ENCODE results near the gene HMOX2. TPM values are rescaled to one million over a fixed set of nuclear protein-coding genes. Genes with fewer than 3 reads are reported as not detected.

The HMOX2 gene
- total and polyA plus RNA-seq, 9 donors = 25.0 to 73.3 (median 31.6) TPM

DNA sequence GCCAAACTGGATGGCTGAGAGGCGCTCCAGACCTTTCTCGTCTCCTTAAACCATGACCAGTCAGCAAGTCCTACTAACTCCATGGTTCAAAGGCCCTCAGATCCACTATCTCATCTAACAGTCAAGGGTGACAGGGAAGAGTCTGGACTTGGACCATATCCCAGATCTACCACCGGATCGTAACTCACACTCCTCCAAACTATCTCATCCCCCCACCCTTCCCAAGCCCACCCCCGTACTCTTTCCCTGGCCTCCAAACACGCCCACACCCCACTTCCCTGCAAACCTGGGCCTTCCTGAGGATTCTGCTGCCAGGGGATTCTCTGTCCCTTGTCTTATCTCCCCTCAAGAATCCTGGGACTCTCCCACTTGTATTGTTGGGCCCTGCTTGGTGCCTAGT is 57.3 kb downstream of the HMOX2 start:
- WGBS, 3 donors = 68 to 77% (median 71%) methylated on average over 6 of the region's 6 CpGs
- H3K36me3 ChIP-seq = no peaks in the 10 kb centered on the region
- DNase-seq = no peak
- intact Hi-C loops (cut with DNase I) = no loop called here
- no peaks in the 10 kb centered on the region for H3K27me3 ChIP-seq
- TF ChIP-seq EP300 (IDR thresholded peaks at IDR 0.05) (no peak), POLR2A (IDR thresholded peaks at IDR 0.05) (no peak), CTCF (IDR thresholded peaks at IDR 0.05) (no peak)
- peaks cover 4% of the 10 kb centered on the region for H3K4me1 ChIP-seq (ENCODE audit: insufficient read depth)
- H3K4me3 ChIP-seq = no peak overlapping the region
- no peaks in the 10 kb centered on the region for H3K9me3 ChIP-seq
- H3K27ac ChIP-seq = no peak overlapping the region

DNA sequence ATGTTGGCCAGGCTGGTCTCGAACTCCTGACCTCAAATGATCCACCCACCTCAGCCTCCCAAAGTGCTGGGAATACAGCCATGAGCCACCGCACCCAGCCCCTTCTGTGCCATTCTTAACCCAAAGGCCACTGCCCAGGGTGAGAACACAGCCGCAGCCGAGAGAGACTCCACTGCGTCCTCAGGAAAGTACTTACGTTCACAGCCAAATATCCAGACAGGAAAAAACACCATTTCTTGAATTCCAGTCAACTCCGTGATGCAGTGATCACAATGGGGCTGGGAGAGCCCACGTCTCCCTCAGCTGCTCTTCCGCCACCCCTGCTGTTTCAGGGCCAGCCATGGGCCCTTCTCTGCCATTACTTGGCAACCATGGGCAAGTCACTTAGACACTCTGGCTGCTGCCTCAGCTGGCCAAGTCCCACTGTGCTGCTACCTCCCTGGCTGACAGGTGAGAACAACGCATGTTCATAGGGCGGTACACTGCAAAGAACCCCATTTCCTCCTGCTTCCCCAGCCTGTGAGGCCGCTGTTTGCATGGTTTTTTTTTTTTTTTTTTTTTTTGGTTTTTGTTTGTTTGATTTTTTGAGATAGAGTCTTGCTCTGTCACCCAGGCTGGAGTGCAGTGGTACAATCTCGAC is 58.1 kb downstream of the HMOX2 start:
- H3K36me3 ChIP-seq = no peaks in the 10 kb centered on the region
- WGBS, 3 donors = 82 to 89% (median 84%) methylated on average over 13 of the region's 13 CpGs
- H3K27me3 ChIP-seq = no peaks in the 10 kb centered on the region
- H3K9me3 ChIP-seq = no peaks in the 10 kb centered on the region
- no peak for DNase-seq
- peaks cover 4% of the 10 kb centered on the region for H3K4me1 ChIP-seq (ENCODE audit: insufficient read depth)
- H3K27ac ChIP-seq = no peak overlapping the region
- TF ChIP-seq EP300 (IDR thresholded peaks at IDR 0.05) = no peak
- intact Hi-C loops (cut with DNase I) = no loop called here
- H3K4me3 ChIP-seq = no peak overlapping the region

GRCh38 chr16:4535627-4536108 is 59.5 kb downstream of the HMOX2 start:
- TF ChIP-seq POLR2A (IDR thresholded peaks at IDR 0.05) (no peak), EP300 (IDR thresholded peaks at IDR 0.05) (no peak), CTCF (IDR thresholded peaks at IDR 0.05) (no peak)
- intact Hi-C loops (cut with DNase I) = no loop called here
- Histone ChIP-seq H3K9me3 (no peaks in the 10 kb centered on the region), H3K27ac (no peak overlapping the region), H3K4me1 (ENCODE audit: insufficient read depth) (peaks cover 4% of the 10 kb centered on the region), H3K36me3 (no peaks in the 10 kb centered on the region), H3K27me3 (no peaks in the 10 kb centered on the region), H3K4me3 (no peak overlapping the region)
- 82 to 95% (median 87%) methylated on average over 7 of the region's 7 CpGs for WGBS, 3 donors
- no peak for DNase-seq

DNA sequence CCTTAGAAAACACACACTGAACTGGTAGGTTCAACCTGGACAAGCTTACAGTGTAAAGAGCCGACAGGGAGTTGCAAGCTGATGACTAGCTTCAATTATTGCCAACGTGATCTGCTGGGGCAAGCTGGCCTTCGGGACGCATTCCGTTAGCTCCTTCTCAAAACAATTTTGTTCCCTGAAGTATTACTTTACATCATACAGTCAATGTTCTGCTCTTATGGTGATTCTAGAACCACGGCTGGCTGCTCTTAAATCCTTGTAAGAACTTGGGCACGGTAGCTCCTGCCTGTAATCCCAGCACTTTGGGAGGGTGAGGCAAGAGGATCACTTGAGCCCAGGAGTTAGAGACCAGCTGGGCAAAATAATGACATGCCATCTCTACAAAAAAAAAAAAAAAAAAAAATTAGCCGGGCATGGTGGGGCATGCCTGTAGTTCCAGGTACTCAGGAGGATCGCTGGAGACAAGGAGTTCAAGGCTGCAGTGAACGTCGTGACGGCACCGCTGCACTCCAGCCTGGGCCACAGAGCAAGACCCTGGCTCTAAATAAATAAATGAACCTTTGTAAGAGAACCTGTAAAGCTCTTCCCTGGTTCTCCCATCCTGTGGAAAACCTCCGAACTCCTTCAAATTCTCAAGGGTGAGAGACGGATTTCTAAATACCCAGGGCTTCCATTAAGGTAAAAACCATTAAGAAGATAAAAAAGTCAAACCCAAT is 60.4 kb downstream of the HMOX2 start:
- intact Hi-C loops (cut with DNase I) = no loop called here
- H3K27ac ChIP-seq = no peak overlapping the region

More for the DNA sequence above, 60.4 kb downstream of the HMOX2 start:
- no peaks in the 10 kb centered on the region for H3K9me3 ChIP-seq
- 70 to 86% (median 79%) methylated on average over 15 of the region's 15 CpGs for WGBS, 3 donors
- H3K27me3 ChIP-seq = no peaks in the 10 kb centered on the region
- H3K4me3 ChIP-seq = no peak overlapping the region
- no peak for TF ChIP-seq CTCF (IDR thresholded peaks at IDR 0.05)
- no peak for TF ChIP-seq EP300 (IDR thresholded peaks at IDR 0.05)
- TF ChIP-seq POLR2A (IDR thresholded peaks at IDR 0.05) = no peak
- H3K36me3 ChIP-seq = no peaks in the 10 kb centered on the region
- no peak for DNase-seq
- H3K4me1 ChIP-seq (ENCODE audit: insufficient read depth) = peaks cover 4% of the 10 kb centered on the region
